Sigmoid colon (tissue), 7 donors: ENCODE data around the gene NDST4. TPM values are rescaled to one million over a fixed set of nuclear protein-coding genes. Genes with fewer than 3 reads are reported as not detected.
"Not testable (repeated sequence)": the region's sequence is repeated elsewhere in the genome, so short reads cannot be mapped to it uniquely, and the experiment has no call there.

Experiments used
- DNase-seq: peaks from one replicate; pipeline ENCODE4 v3.0.0-alpha.2; 2019
- H3K27ac ChIP-seq, 4 donors: fragments of 200-600 bp; sonication (generic); one replicate each; pipeline ENCODE4 v1.5.1; 2016 to 2019; ENCODE audit warnings: mild to moderate bottlenecking in 1 of 4
- H3K27me3 ChIP-seq, 3 donors: fragments of 200-600 bp; sonication (generic); one replicate each; pipeline ENCODE4 v1.5.1; 2019; ENCODE audit warnings: mild to moderate bottlenecking in 1 of 3
- H3K36me3 ChIP-seq, 4 donors: fragments of 200-600 bp; sonication (generic); one replicate each; pipeline ENCODE4 v1.5.1; 2016 to 2019
- H3K4me1 ChIP-seq, 4 donors: fragments of 200-600 bp; sonication (generic); one replicate each; pipeline ENCODE4 v1.5.1; 2017 to 2019
- H3K4me3 ChIP-seq, 4 donors: fragments of 200-600 bp; sonication (generic); one replicate each; pipeline ENCODE4 v1.5.1; 2017 to 2019; ENCODE audit warnings: mild to moderate bottlenecking in 2 of 4, moderate library complexity in 1 of 4
- H3K9me3 ChIP-seq, 4 donors: fragments of 200-600 bp in 3 of 4; sonication (generic) in 3 of 4; one replicate each; pipeline versions ENCODE4 v1.5.1 to v1.6.1; 2013 to 2019
- EP300 ChIP-seq, 4 donors: sonication (generic); formaldehyde crosslinking; IDR thresholded peaks; one replicate each; pipeline ENCODE4 v1.6.1; 2017; ENCODE audit warnings: antibody characterized with exemption in 4 of 4
- POLR2A ChIP-seq, 2 donors: fragments of 450-650 bp; IDR thresholded peaks; one replicate each; pipeline ENCODE4 v1.6.1; 2016; ENCODE audit warnings: antibody characterized with exemption in 2 of 2, mild to moderate bottlenecking in 2 of 2, moderate library complexity in 2 of 2
- POLR2AphosphoS5 ChIP-seq, 4 donors: sonication (generic); formaldehyde crosslinking; IDR thresholded peaks; one replicate each; pipeline ENCODE4 v1.6.1; 2017; ENCODE audit warnings: antibody characterized with exemption in 4 of 4
- WGBS, 2 donors: extraction: QIAGEN DNeasy Blood & Tissue Kit; methylation state at CpG; one replicate each; pipeline ENCODE4 v1.1.7; 2013; 5-methylcytosine and 5-hydroxymethylcytosine counted together
- intact Hi-C: fragments of 100-400 bp; cut with DNase I; formaldehyde crosslinking; loops from one replicate; pipeline ENCODE4 v1.15.1; 2023
- polyA plus RNA-seq, 3 donors: library from polyadenylated mRNA; stranded (reverse); fragments of 200-250 nt; gene quantifications; one replicate each; pipeline ENCODE4 v1.2.3, GENCODE V29; 2013
- total RNA-seq, 4 donors: library from RNA; depleted of rRNA; stranded (reverse); fragments of >200 nt; gene quantifications; one replicate each; pipeline ENCODE4 v1.1.0, GENCODE V29; 2016
- TF ChIP-seq, protein P1 (sequence below), 4 experiments: fragments of 450-650 bp in 3 of 4; fragments of 200-600 bp in 1 of 4; IDR thresholded peaks; one replicate each; pipeline ENCODE4 v1.5.1; 2016 to 2019; ENCODE audit warnings: antibody characterized with exemption in 4 of 4, mild to moderate bottlenecking in 3 of 4, moderate library complexity in 2 of 4
- donor health status: healthy with polysubstance abuse.
- donor health status: Bipolar disorder and iron deficiency.
- donor health status: healthy.

Gene NDST4
- total and polyA plus RNA-seq, 7 donors: 0.03 to 1.1 (median 0.54) TPM; not detected in 2

DNA sequence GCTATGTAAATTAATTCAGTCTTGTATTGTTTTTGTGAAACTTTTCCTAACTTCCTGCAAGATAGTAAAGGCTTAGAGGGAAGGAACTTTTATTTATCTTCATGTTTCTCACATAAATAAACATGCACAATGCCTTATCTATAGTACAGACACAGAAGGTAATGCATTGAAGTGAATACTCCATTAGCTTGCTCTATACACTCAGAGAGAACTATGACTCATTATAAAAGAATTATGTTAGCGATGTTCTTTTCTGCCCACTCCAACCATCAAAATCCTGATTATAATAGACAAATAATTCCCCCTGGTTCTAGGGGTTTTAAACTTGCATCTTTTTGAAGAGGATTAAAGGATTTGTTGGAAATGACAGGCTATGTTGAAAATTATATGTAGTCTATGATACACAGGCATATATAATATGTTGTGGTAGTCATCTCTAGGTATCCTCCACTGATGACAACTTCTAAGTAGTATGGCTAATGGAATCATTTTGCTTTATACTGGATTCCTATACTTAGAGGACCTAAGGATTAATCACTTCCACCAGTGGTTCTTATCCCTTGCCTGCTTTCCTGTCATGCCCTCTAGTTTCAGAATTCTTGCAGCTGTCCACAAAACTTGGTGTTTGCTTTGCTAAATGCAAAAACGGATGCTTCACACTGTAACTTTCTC, 115.7 kb downstream of the NDST4 start:
- Histone ChIP-seq H3K36me3 (no peaks in the 10 kb centered on the region), H3K27me3 (no peaks in the 10 kb centered on the region), H3K4me1 (no peaks in the 10 kb centered on the region), H3K4me3 (no peak overlapping the region), H3K27ac (no peak overlapping the region), H3K9me3 (no peaks in the 10 kb centered on the region)
- no peak for DNase-seq
- intact Hi-C loops: no loop called here
- 55 to 65% methylated on average over 2 of the region's 2 CpGs for WGBS, 2 donors
- TF ChIP-seq, protein P1, sequence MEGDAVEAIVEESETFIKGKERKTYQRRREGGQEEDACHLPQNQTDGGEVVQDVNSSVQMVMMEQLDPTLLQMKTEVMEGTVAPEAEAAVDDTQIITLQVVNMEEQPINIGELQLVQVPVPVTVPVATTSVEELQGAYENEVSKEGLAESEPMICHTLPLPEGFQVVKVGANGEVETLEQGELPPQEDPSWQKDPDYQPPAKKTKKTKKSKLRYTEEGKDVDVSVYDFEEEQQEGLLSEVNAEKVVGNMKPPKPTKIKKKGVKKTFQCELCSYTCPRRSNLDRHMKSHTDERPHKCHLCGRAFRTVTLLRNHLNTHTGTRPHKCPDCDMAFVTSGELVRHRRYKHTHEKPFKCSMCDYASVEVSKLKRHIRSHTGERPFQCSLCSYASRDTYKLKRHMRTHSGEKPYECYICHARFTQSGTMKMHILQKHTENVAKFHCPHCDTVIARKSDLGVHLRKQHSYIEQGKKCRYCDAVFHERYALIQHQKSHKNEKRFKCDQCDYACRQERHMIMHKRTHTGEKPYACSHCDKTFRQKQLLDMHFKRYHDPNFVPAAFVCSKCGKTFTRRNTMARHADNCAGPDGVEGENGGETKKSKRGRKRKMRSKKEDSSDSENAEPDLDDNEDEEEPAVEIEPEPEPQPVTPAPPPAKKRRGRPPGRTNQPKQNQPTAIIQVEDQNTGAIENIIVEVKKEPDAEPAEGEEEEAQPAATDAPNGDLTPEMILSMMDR (IDR thresholded peaks at IDR 0.05): no peak
- TF ChIP-seq POLR2AphosphoS5 (IDR thresholded peaks at IDR 0.05) (no peak), POLR2A (IDR thresholded peaks at IDR 0.05) (no peak), EP300 (IDR thresholded peaks at IDR 0.05) (no peak)

- intact Hi-C loops: no loop called here
- Histone ChIP-seq H3K4me1 (no peaks in the 10 kb centered on the region), H3K36me3 (no peaks in the 10 kb centered on the region), H3K4me3 (no peak overlapping the region), H3K27me3 (no peaks in the 10 kb centered on the region), H3K27ac (no peak overlapping the region), H3K9me3 (no peaks in the 10 kb centered on the region)
- no peak for TF ChIP-seq EP300 (IDR thresholded peaks at IDR 0.05)
- no peak for TF ChIP-seq POLR2AphosphoS5 (IDR thresholded peaks at IDR 0.05)
- TF ChIP-seq, protein P1 (IDR thresholded peaks at IDR 0.05): no peak
- TF ChIP-seq POLR2A (IDR thresholded peaks at IDR 0.05): no peak
- DNase-seq: no peak
- 37 to 67% methylated on average over 4 of the region's 4 CpGs for WGBS, 2 donors
Measured at GRCh38 chr4:114986133-114986532, 127.3 kb downstream of the NDST4 start.

- no peaks in the 10 kb centered on the region for H3K27me3 ChIP-seq
- no peak for DNase-seq
- TF ChIP-seq POLR2AphosphoS5 (IDR thresholded peaks at IDR 0.05): no peak
- no peak for TF ChIP-seq EP300 (IDR thresholded peaks at IDR 0.05)
- TF ChIP-seq, protein P1 (IDR thresholded peaks at IDR 0.05): no peak
- no peak for TF ChIP-seq POLR2A (IDR thresholded peaks at IDR 0.05)
- H3K4me1 ChIP-seq: no peaks in the 10 kb centered on the region
- WGBS, 2 donors: 89 to 91% methylated on average over 5 of the region's 5 CpGs
- H3K27ac ChIP-seq: no peak overlapping the region
- intact Hi-C loops: no loop called here
- no peak overlapping the region for H3K4me3 ChIP-seq
- no peaks in the 10 kb centered on the region for H3K9me3 ChIP-seq
- H3K36me3 ChIP-seq: no peaks in the 10 kb centered on the region
Measured at GRCh38 chr4:114980932-114981708, 132.3 kb downstream of the NDST4 start.

DNA sequence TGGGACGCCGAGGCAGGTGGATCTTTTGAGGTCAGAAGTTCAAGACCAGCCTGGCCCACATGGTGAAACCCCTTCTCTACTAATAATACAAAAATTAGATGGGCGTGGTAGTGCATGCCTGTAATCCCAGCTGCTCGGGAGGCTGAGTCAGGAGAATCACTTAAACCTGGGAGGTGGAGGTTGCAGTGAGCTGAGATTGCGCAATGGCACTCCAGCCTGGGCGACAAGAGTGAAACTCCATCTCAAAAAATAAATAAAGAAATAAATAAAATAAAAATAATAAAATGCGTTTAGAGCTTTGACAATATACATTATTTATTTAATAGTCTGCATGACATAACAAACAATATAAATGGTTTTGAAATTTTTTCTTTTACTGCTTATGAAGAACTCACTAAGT, 133.0 kb downstream of the NDST4 start:
- H3K4me1 ChIP-seq, H3K27me3 ChIP-seq, H3K27ac ChIP-seq, H3K36me3 ChIP-seq, H3K4me3 ChIP-seq, intact Hi-C loops, H3K9me3 ChIP-seq, DNase-seq: not testable (repeated sequence)
- WGBS, 2 donors: 89 to 90% methylated on average over 7 of the region's 7 CpGs

DNA sequence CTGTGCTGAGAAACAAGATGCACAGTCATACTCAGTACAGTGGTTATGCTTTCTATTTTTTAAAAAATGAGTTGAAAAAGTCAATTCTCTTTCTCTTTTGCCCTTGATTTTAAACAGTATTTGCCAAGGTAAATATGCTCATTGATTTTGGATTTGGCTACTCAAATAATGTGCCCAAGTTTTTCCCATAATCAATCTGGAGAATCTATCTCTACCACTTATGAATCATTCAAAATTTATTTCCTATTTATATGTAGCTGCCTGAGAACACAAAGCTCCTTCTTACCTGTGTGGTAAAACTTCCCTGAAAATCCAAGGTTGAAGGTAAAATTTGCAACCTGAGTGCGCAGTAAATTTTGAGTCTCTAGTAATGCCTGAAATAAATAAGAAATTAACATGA, 136.5 kb downstream of the NDST4 start:
- Histone ChIP-seq H3K27me3 (no peaks in the 10 kb centered on the region), H3K36me3 (no peaks in the 10 kb centered on the region), H3K9me3 (no peaks in the 10 kb centered on the region), H3K4me3 (no peak overlapping the region), H3K4me1 (no peaks in the 10 kb centered on the region), H3K27ac (no peak overlapping the region)
- intact Hi-C loops: no loop called here
- 88 to 92% methylated on average over 1 of the region's 1 CpG for WGBS, 2 donors
- no peak for TF ChIP-seq POLR2A (IDR thresholded peaks at IDR 0.05)
- TF ChIP-seq, protein P1 (IDR thresholded peaks at IDR 0.05): no peak
- TF ChIP-seq POLR2AphosphoS5 (IDR thresholded peaks at IDR 0.05): no peak
- no peak for TF ChIP-seq EP300 (IDR thresholded peaks at IDR 0.05)
- no peak for DNase-seq
